OCI-LY3 (cell line): Measurements from ENCODE around the gene KIF1A.

Source experiments
- CTCF ChIP-seq: fragments of 200-600, 300-600 bp; sonication (generic); IDR thresholded peaks from 2 replicates; pipeline ENCODE4 v1.5.1; 2014; ENCODE audit warnings: antibody characterized with exemption, low read length, low read depth
- EZH2phosphoT487 ChIP-seq: fragments of 200-600 bp; shearing (Covaris generic); IDR thresholded peaks from 2 replicates; pipeline ENCODE4 v1.6.1; 2018; ENCODE audit warnings: antibody characterized with exemption, mixed run types, low read depth

- TF ChIP-seq CTCF = no peak
- TF ChIP-seq EZH2phosphoT487 = no peak
These were observed 95.6 kb downstream of the KIF1A start for GRCh38 chr2:240724431-240724830.
